Hepatocyte (in vitro differentiated cells): ENCODE results near the gene SDF4. TPM values are rescaled to one million over a fixed set of nuclear protein-coding genes. Genes with fewer than 3 reads are reported as not detected.
A peak's percentile ranks its signal among the peaks of the same experiment; 100 is the strongest.

Source experiments
- DNase-seq: peaks from one replicate; pipeline ENCODE4 v3.0.0-alpha.2; 2016; ENCODE audit warnings: low spot score
- H2AFZ ChIP-seq: fragments of 200-600 bp; sonication (generic); 2 replicates; pipeline ENCODE4 v1.6.0; 2016; ENCODE audit warnings: antibody characterized with exemption, mild to moderate bottlenecking
- H3K27ac ChIP-seq: fragments of 200-600 bp; sonication (generic); 2 replicates; pipeline ENCODE4 v1.5.1; 2016; ENCODE audit warnings: mild to moderate bottlenecking
- H3K27me3 ChIP-seq: fragments of 200-600 bp; sonication (generic); 2 replicates; pipeline ENCODE4 v1.6.1; 2016
- H3K36me3 ChIP-seq: fragments of 200-600 bp; sonication (generic); replicated peaks from 2 replicates; pipeline ENCODE4 v1.5.1; 2016; ENCODE audit warnings: low read depth; ENCODE audit not compliant: insufficient read depth
- H3K4me1 ChIP-seq: fragments of 200-600 bp; sonication (generic); 2 replicates; pipeline ENCODE4 v1.5.1; 2016; ENCODE audit warnings: mild to moderate bottlenecking, moderate library complexity; ENCODE audit not compliant: insufficient read depth
- H3K4me2 ChIP-seq: fragments of 200-600 bp; sonication (generic); 2 replicates; pipeline ENCODE4 v1.6.0; 2016
- H3K4me3 ChIP-seq: fragments of 200-600 bp; sonication (generic); 2 replicates; pipeline ENCODE4 v1.5.1; 2016; ENCODE audit warnings: mild to moderate bottlenecking
- H3K79me2 ChIP-seq: fragments of 200-600 bp; sonication (generic); 2 replicates; pipeline ENCODE4 v1.6.0; 2017; ENCODE audit warnings: mild to moderate bottlenecking
- H3K9me2 ChIP-seq: fragments of 200-600 bp; sonication (generic); replicated peaks from 2 replicates; pipeline ENCODE4 v1.6.0; 2017; ENCODE audit warnings: mild to moderate bottlenecking; ENCODE audit not compliant: insufficient read depth
- H3K9me3 ChIP-seq: fragments of 200-600 bp; sonication (generic); 2 replicates; pipeline ENCODE4 v1.5.1; 2016; ENCODE audit warnings: low read depth, mild to moderate bottlenecking
- H4K20me1 ChIP-seq: fragments of 200-600 bp; sonication (generic); 2 replicates; pipeline ENCODE4 v1.6.0; 2016; ENCODE audit warnings: mild to moderate bottlenecking; ENCODE audit not compliant: insufficient read depth, poor library complexity, severe bottlenecking
- EZH2 ChIP-seq: fragments of 200-600 bp; sonication (generic); IDR thresholded peaks from 2 replicates; pipeline ENCODE4 v1.6.1; 2016; ENCODE audit warnings: antibody characterized with exemption, mild to moderate bottlenecking, borderline replicate concordance
- EZH2phosphoT487 ChIP-seq: fragments of 200-600 bp; sonication (generic); IDR thresholded peaks from one replicate; pipeline ENCODE4 v1.6.1; 2018; ENCODE audit warnings: antibody characterized with exemption, mild to moderate bottlenecking, low read depth, moderate library complexity; ENCODE audit not compliant: unreplicated experiment, severe bottlenecking
- WGBS: methylation state at CpG from one replicate; pipeline ENCODE4 v1.1.6; 2016; ENCODE audit warnings: low lambda C conversion rate; ENCODE audit errors: missing lambda C conversion rate; 5-methylcytosine and 5-hydroxymethylcytosine counted together
- polyA plus RNA-seq: library from polyadenylated mRNA; unstranded; fragments of >200 nt; fragmentation: Nextera tagmentation; extraction: Ambion mirVana; gene quantifications from 2 replicates; pipeline ENCODE4 v1.2.1, GENCODE V29; 2016
- total RNA-seq: library from RNA; depleted of rRNA; stranded (reverse); fragments of >200 nt; gene quantifications from 2 replicates; pipeline ENCODE4 v1.2.3, GENCODE V29; 2014
- TF ChIP-seq, protein P1 (sequence below): fragments of 200-600 bp; sonication (generic); IDR thresholded peaks from 2 replicates; pipeline ENCODE4 v1.5.1; 2016; ENCODE audit warnings: antibody characterized with exemption, mild to moderate bottlenecking; ENCODE audit not compliant: poor library complexity

The SDF4 gene
- total and polyA plus RNA-seq, 2 experiments from 2014 or later, result 156 to 296 TPM

DNA sequence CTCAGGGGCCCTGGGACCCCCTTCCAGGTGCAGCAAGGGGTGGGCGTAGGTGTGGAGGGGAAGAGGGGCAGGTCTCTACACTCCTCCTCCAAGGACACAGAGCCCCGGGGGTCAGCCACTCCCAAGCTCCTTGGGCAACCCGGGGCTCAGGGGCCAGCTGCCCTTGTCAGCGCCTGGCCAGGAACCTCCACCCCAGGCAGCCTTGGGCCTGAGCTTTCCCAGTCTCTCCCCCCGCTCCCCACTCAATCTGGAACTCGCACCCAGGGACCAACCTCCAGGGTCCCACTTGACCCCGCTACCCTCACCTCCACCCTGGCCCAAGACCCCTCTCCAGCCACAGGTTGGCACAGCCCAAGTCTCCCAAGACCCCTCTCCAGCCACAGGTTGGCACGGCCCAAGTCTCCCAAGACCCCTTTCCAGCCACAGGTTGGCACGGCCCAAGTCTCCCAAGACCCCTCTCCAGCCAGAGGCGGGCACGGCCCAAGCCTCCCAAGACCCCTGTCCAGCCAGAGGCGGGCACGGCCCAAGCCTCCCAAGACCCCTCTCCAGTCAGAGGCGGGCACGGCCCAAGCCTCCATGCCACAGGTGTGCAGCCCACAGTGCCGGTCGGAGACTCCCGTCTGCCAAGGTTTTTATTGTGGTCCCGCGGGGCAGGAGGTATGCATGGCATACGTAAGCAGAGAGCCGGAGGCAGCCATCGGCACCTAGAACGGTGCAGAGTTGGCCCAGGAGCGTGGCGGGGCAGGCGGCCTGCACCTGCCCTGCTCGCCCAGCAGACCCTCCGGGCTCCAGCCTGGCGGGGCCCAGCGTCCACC lies 20.9 kb downstream of the SDF4 start:
- Histone ChIP-seq H3K9me3 (no peaks in the 10 kb centered on the region), H3K36me3 (no peaks in the 10 kb centered on the region), H3K4me3 (no peak overlapping the region), H4K20me1 (no peaks in the 10 kb centered on the region), H3K4me2 (no peak overlapping the region), H3K4me1 (peaks cover 16% of the 10 kb centered on the region), H3K79me2 (no peaks in the 10 kb centered on the region), H3K9me2 (no peaks in the 10 kb centered on the region), H2AFZ (no peak overlapping the region), H3K27ac (no peak overlapping the region), H3K27me3 (peaks cover 17% of the 10 kb centered on the region)
- TF ChIP-seq EZH2phosphoT487 (no peak), EZH2 (no peak)
- TF ChIP-seq, protein P1, sequence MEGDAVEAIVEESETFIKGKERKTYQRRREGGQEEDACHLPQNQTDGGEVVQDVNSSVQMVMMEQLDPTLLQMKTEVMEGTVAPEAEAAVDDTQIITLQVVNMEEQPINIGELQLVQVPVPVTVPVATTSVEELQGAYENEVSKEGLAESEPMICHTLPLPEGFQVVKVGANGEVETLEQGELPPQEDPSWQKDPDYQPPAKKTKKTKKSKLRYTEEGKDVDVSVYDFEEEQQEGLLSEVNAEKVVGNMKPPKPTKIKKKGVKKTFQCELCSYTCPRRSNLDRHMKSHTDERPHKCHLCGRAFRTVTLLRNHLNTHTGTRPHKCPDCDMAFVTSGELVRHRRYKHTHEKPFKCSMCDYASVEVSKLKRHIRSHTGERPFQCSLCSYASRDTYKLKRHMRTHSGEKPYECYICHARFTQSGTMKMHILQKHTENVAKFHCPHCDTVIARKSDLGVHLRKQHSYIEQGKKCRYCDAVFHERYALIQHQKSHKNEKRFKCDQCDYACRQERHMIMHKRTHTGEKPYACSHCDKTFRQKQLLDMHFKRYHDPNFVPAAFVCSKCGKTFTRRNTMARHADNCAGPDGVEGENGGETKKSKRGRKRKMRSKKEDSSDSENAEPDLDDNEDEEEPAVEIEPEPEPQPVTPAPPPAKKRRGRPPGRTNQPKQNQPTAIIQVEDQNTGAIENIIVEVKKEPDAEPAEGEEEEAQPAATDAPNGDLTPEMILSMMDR, result no peak
- 95% methylated on average over 29 of the region's 31 CpGs for WGBS
- DNase-seq, result no peak

DNA sequence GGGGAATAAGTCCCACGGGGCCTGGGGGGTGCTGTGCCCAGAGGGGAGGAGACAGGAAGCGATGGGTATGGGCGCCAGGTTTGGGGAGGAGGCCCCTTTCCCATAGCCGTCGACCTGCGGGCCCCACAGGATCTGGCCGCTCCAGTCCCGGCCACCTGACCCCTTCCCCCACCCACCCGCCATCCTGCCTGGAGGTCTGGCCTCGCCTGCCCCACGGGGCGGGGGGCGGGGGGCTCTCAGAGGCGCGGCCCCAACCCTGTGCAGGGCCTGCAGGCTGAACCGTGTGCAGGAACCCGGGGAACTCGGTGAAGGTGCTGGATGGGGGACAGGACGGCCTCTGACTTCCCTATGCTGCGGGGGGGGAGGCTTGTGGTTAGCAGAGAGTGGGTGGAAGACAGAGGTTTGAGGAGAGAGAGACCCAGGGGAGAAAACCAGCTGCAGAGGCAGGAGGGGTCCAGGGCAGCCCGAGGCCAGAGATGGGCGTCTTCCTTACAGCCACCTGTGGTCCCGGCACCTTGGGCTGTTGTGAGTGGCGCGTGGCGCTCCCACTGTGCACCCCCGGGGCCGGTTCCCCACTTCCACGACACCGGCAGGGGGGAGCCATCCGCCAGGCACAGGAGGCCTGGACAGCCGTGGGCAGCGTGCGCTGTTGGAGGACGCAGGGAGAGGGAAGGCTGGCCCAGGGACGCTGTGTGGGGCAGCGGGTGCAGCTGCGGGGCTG lies 22.9 kb downstream of the SDF4 start:
- Histone ChIP-seq H3K4me2 (peak overlapping the region; percentile 59), H3K27ac (no peak overlapping the region)

DNA sequence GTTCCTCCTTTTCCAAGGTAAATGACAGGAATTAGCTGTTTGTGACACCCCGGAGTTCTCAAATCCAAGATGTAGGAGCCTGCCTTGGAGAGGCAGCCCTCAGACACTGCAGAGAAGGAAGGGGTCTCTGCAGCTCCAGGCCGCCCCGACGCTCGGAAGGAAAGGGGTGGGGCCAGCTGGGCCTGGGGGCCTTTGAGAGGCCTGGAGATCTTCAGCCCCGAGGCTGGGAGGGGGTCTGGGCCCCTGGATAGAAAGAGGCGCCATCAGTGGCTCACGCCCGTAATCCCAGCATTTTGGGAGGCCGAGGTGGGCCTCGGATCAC lies 24.3 kb downstream of the SDF4 start:
- H3K4me1 ChIP-seq, result peaks cover 17% of the 10 kb centered on the region
- no peaks in the 10 kb centered on the region for H3K9me3 ChIP-seq
- no peak for TF ChIP-seq EZH2phosphoT487
- no peak for TF ChIP-seq EZH2
- TF ChIP-seq, protein P1, result no peak
- no peak overlapping the region for H3K4me3 ChIP-seq
- no peaks in the 10 kb centered on the region for H3K36me3 ChIP-seq
- 88% methylated on average over 9 of the region's 11 CpGs for WGBS
- H3K4me2 ChIP-seq, result no peak overlapping the region
- DNase-seq, result no peak
- H3K27ac ChIP-seq, result no peak overlapping the region
- H4K20me1 ChIP-seq, result no peaks in the 10 kb centered on the region
- peaks cover 23% of the 10 kb centered on the region for H3K27me3 ChIP-seq
- H2AFZ ChIP-seq, result no peak overlapping the region
- H3K9me2 ChIP-seq, result no peaks in the 10 kb centered on the region
- no peaks in the 10 kb centered on the region for H3K79me2 ChIP-seq

More for the DNA sequence above, 22.9 kb downstream of the SDF4 start:
- no peaks in the 10 kb centered on the region for H3K9me2 ChIP-seq
- no peaks in the 10 kb centered on the region for H3K9me3 ChIP-seq
- peaks cover 23% of the 10 kb centered on the region for H3K27me3 ChIP-seq
- 88% methylated on average over 23 of the region's 38 CpGs for WGBS
- H3K79me2 ChIP-seq, result no peaks in the 10 kb centered on the region
- no peaks in the 10 kb centered on the region for H3K36me3 ChIP-seq
- no peak overlapping the region for H3K4me3 ChIP-seq
- peaks cover 17% of the 10 kb centered on the region for H3K4me1 ChIP-seq
- no peak for DNase-seq
- TF ChIP-seq, protein P1, result no peak
- no peak for TF ChIP-seq EZH2
- no peak for TF ChIP-seq EZH2phosphoT487
- H4K20me1 ChIP-seq, result no peaks in the 10 kb centered on the region
- no peak overlapping the region for H2AFZ ChIP-seq
